SU-DHL-6 (cell line): ENCODE results near the gene SEZ6.

ENCODE experiments used
- H2AFZ ChIP-seq: fragments of 200-600 bp; sonication (generic); 2 replicates; pipeline ENCODE4 v1.6.1; 2014; ENCODE audit warnings: low read depth, mild to moderate bottlenecking, moderate library complexity, mixed read lengths, antibody characterized with exemption, low read length; ENCODE audit not compliant: severe bottlenecking
- H3F3A ChIP-seq: fragments of 200-600 bp; shearing (Covaris generic); 2 replicates; pipeline ENCODE4 v1.6.0; 2016; ENCODE audit warnings: antibody characterized with exemption, mild to moderate bottlenecking; ENCODE audit not compliant: insufficient read depth
- H3K27ac ChIP-seq: fragments of 200-600 bp; sonication (generic); 2 replicates; pipeline ENCODE4 v1.5.1; 2016; ENCODE audit warnings: low read depth, mild to moderate bottlenecking, low read length, moderate library complexity, mixed read lengths
- H3K27me3 ChIP-seq: fragments of 200-600 bp; sonication (generic), shearing (Covaris generic); 2 replicates; pipeline ENCODE4 v1.6.0; 2014; ENCODE audit warnings: mild to moderate bottlenecking, low read length
- H3K36me3 ChIP-seq: fragments of 200-600 bp; sonication (generic); 2 replicates; pipeline ENCODE4 v1.6.1; 2014; ENCODE audit warnings: mild to moderate bottlenecking, low read length, mixed read lengths
- H3K4me2 ChIP-seq: fragments of 300-600, 200-600 bp; shearing (Covaris generic), sonication (generic); 2 replicates; pipeline ENCODE4 v1.6.0; 2014; ENCODE audit warnings: low read length, low read depth, mild to moderate bottlenecking; ENCODE audit not compliant: poor library complexity, severe bottlenecking
- H3K4me3 ChIP-seq: fragments of 200-600 bp; sonication (generic); 2 replicates; pipeline ENCODE4 v1.5.1; 2014; ENCODE audit warnings: antibody characterized with exemption, low read length, mild to moderate bottlenecking, mixed read lengths; ENCODE audit not compliant: insufficient read depth, poor library complexity, severe bottlenecking
- H3K79me2 ChIP-seq: fragments of 200-600 bp; sonication (generic); 2 replicates; pipeline ENCODE4 v1.6.1; 2014; ENCODE audit warnings: mild to moderate bottlenecking, low read length, moderate library complexity; ENCODE audit not compliant: insufficient read depth
- H3K9ac ChIP-seq: fragments of 200-600 bp; sonication (generic); 2 replicates; pipeline ENCODE4 v1.7.0; 2014; ENCODE audit warnings: mild to moderate bottlenecking, low read length
- H3K9me2 ChIP-seq: fragments of 200-600 bp; sonication (generic); replicated peaks from 2 replicates; pipeline ENCODE4 v1.6.1; 2014; ENCODE audit warnings: low read length; ENCODE audit not compliant: insufficient read depth
- H3K9me3 ChIP-seq: fragments of 200-600 bp; sonication (generic); 2 replicates; pipeline ENCODE4 v1.6.1; 2014; ENCODE audit warnings: low read length, mixed read lengths; ENCODE audit not compliant: insufficient read depth
- H4K20me1 ChIP-seq: fragments of 200-600 bp; sonication (generic); 2 replicates; pipeline ENCODE4 v1.6.1; 2014; ENCODE audit warnings: low read depth, mild to moderate bottlenecking, antibody characterized with exemption, low read length, moderate library complexity, mixed read lengths
- CTCF ChIP-seq: fragments of 200-600 bp; sonication (generic); IDR thresholded peaks from one replicate; pipeline ENCODE4 v1.5.1; 2017; ENCODE audit warnings: antibody characterized with exemption, mild to moderate bottlenecking, low read length, moderate library complexity; ENCODE audit not compliant: insufficient read depth, poor library complexity, severe bottlenecking
- EZH2phosphoT487 ChIP-seq: fragments of 200-600 bp; sonication (generic), shearing (Covaris generic); conservative IDR thresholded peaks from 2 replicates; pipeline ENCODE4 v1.6.1; 2018; ENCODE audit warnings: mild to moderate bottlenecking, antibody characterized with exemption, low read length, moderate library complexity, mixed read lengths

The SEZ6 gene

GRCh38 chr17:29014716-29015115 lies 8.9 kb upstream of the SEZ6 start:
- Histone ChIP-seq H3K79me2 (no peaks in the 10 kb centered on the region), H3K4me2 (no peak overlapping the region), H3K9me2 (no peaks in the 10 kb centered on the region), H3K36me3 (no peaks in the 10 kb centered on the region), H3K27ac (no peak overlapping the region), H2AFZ (no peak overlapping the region), H3F3A (no peaks in the 10 kb centered on the region), H3K9ac (no peak overlapping the region), H4K20me1 (no peaks in the 10 kb centered on the region), H3K9me3 (no peaks in the 10 kb centered on the region), H3K27me3 (no peaks in the 10 kb centered on the region), H3K4me3 (no peak overlapping the region)
- no peak for TF ChIP-seq CTCF
- TF ChIP-seq EZH2phosphoT487 = no peak

- Histone ChIP-seq H3K9me3 (no peaks in the 10 kb centered on the region), H3K4me2 (no peak overlapping the region), H3K27ac (no peak overlapping the region), H4K20me1 (no peaks in the 10 kb centered on the region), H3K79me2 (no peaks in the 10 kb centered on the region), H3K4me3 (no peak overlapping the region), H3K36me3 (no peaks in the 10 kb centered on the region), H3K9me2 (no peaks in the 10 kb centered on the region), H3K9ac (no peak overlapping the region), H3F3A (no peaks in the 10 kb centered on the region), H2AFZ (no peak overlapping the region), H3K27me3 (no peaks in the 10 kb centered on the region)
- TF ChIP-seq EZH2phosphoT487 (no peak), CTCF (no peak)
These were observed 6.7 kb upstream of the SEZ6 start for GRCh38 chr17:29012535-29012934.

- no peaks in the 10 kb centered on the region for H3F3A ChIP-seq
- no peaks in the 10 kb centered on the region for H3K27me3 ChIP-seq
- H3K4me3 ChIP-seq = no peak overlapping the region
- TF ChIP-seq EZH2phosphoT487 (no peak), CTCF (no peak)
- no peak overlapping the region for H3K4me2 ChIP-seq
- H4K20me1 ChIP-seq = no peaks in the 10 kb centered on the region
- no peaks in the 10 kb centered on the region for H3K9me2 ChIP-seq
- no peaks in the 10 kb centered on the region for H3K36me3 ChIP-seq
- no peak overlapping the region for H3K27ac ChIP-seq
- H2AFZ ChIP-seq = no peak overlapping the region
- no peaks in the 10 kb centered on the region for H3K9me3 ChIP-seq
- no peak overlapping the region for H3K9ac ChIP-seq
- no peaks in the 10 kb centered on the region for H3K79me2 ChIP-seq
These were observed 4.8 kb upstream of the SEZ6 start for GRCh38 chr17:29010586-29010985.

GRCh38 chr17:29010129-29010528 lies 4.3 kb upstream of the SEZ6 start:
- Histone ChIP-seq H3K79me2 (no peaks in the 10 kb centered on the region), H2AFZ (no peak overlapping the region), H3K4me3 (no peak overlapping the region), H3K4me2 (no peak overlapping the region), H4K20me1 (no peaks in the 10 kb centered on the region), H3K9me3 (no peaks in the 10 kb centered on the region), H3K27me3 (no peaks in the 10 kb centered on the region), H3K27ac (no peak overlapping the region), H3K9me2 (no peaks in the 10 kb centered on the region), H3F3A (no peaks in the 10 kb centered on the region), H3K9ac (no peak overlapping the region), H3K36me3 (no peaks in the 10 kb centered on the region)
- TF ChIP-seq EZH2phosphoT487 (no peak), CTCF (no peak)
